ENCODE measurements around the gene NFKB2.

The NFKB2 gene

DNA sequence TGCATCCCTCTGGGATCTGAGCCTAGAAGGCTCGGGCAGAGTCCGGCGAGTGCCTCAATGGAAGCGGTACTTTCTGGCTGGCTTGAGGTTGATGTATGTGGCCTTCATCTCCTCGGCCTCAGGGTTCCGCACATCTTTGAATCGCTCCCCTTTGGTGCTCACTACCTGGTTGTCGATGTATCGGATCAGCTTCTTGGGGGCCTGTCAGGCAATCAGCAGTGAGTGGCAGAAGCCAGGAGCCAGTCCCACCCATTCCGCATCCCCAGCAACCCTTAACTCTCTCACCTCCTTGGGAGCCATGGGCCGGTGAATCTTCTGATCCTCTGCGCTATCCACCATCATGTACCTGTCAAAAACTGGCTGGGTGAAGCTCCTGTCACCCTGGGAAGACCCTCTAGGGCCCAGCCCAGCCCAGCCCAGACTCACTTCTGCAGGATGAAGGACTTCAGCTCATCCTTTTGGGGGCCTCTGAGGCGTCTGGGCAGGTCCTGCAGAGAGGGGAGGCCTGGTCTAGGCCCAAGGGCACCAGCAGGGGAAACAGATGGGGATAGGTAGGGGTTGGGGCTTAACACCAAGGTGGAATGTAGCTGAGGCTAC, 28.0 kb downstream of the NFKB2 start:
- no peak for FAIRE-seq

DNA sequence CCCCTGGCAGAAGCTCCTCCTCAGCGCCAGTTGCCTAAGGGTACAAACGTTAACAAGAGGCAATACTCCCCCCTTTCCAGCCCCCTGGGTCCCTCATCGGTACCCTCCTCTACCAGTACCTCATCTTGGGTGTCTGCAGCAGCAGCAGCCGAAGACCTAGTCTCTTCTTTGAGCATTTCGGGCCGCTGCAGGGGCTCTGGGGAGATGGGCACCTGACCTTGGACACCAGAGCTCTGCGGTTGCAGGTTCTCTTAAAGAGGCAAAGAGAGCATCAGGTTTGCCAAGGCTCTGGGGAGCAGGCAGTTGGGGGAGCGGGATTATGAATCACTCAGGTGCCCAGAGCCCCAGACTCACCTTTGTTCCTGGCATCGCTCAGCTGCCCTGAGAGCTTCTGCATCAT, 28.6 kb downstream of the NFKB2 start:
- FAIRE-seq, result no peak

DNA sequence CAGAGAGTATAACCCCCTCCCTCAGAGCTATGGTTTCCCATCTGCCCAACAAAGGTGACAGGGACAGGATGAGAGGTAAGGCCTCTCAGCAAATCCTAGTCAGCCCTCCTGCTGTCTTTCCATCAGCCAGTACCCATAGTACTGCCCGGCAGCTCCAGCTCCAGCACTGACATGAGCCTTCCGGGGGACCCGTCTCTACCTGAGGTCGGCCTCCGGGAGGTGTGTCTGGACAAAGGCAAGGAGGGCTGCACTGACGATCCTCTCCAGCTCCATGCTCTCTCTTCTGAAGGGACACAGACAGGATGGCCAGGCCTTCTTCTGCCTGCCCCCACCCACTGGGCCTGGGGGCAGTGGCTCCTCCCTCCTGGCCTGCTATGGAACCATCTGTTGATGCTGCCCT, 29.4 kb downstream of the NFKB2 start:
- no peak for FAIRE-seq

DNA sequence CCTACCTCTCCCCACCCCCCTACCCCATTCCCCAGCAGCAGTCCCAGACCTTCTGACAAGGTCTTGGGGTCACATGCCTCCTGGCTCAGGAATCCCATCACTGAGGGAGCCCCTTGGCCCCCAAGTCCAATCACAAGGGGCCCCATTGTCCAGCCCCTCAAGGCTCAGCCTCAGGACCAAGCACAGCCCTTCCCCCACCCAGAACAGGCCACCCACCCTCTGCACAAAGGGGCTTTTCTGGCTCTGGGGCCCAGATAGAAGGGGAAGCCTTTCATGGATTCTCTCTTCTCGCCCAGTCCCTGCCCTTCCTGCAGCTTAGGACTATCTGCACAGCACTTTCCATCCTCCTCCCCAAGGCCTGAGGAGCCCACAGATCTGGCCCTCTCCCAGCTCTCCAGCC, 29.9 kb downstream of the NFKB2 start:
- no peak for FAIRE-seq

DNA sequence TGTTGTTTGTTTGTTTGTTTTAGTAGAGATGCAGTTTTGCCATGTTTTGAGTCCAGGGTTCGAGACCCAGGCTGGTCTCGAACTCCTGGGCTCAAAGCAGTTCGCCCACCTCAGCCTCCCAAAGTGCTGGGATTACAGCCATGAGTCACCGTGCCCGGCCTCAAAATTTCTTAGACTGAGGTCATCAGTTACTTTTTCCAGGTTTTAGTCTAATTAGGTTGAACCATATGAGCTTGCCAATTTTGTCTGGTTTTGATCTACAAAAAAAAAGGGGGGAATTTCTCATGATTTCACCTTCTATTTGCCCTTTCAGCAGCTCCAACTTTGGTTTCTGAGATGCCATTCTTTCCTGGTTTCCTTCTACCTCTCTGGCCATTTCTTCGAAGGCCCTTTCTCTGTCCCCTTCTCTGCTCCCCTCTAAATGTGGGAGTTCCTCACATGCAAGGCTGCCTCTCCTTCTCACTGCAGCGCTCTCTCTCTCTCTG, 31.3 kb downstream of the NFKB2 start:
- no peak for FAIRE-seq

DNA sequence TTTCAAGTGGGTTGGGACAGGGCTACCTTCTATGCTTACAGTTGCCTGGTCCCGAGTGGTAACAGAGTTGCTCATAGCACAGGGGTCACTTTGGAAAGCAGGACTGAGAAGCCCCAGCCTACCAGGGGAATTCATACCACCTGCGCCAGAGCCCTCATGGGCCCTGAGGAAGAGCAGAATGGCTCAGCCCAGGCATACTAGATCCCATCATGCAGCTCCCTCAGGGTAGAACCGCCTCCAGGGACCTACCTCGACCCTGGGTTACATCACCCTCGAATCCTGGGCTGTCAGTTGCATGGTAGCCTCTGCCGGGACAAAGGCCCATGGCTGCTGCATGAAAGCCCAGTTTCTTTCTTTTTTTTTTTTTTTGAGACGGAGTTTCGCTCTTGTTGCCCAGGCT, 34.0 kb downstream of the NFKB2 start:
- FAIRE-seq, result no peak

DNA sequence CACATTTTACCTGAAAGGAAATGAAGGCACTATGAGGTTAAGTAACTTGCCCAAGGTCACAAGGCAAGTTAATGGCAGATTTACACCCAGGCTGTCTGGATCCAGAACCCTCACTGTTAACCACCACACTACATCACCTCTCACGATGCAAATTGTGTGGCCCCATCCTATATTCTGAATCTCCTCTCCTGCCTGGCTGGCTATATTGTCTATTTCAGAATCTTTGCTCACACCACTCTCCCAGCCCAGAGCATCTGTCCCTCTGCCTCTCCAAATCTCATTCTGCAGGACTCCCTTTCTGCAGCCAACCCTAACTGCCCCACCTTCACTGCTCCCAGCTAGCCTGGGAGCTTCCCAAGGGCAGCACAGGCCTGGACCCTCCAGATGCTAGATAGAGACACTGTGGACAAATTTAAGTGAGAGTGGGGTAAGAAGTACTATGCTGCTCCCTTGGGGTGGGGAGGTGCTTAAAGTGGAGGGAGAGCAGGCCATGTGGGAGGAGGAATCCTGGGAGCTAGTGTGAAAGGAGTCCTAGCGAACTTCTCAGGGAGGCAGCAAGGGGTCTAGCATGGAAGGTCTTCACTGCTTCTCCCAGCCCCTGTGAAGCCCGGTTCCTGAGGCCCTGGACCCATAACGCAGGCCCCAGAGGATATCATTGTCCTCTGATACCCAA, 36.1 kb downstream of the NFKB2 start:
- no peak for FAIRE-seq

DNA sequence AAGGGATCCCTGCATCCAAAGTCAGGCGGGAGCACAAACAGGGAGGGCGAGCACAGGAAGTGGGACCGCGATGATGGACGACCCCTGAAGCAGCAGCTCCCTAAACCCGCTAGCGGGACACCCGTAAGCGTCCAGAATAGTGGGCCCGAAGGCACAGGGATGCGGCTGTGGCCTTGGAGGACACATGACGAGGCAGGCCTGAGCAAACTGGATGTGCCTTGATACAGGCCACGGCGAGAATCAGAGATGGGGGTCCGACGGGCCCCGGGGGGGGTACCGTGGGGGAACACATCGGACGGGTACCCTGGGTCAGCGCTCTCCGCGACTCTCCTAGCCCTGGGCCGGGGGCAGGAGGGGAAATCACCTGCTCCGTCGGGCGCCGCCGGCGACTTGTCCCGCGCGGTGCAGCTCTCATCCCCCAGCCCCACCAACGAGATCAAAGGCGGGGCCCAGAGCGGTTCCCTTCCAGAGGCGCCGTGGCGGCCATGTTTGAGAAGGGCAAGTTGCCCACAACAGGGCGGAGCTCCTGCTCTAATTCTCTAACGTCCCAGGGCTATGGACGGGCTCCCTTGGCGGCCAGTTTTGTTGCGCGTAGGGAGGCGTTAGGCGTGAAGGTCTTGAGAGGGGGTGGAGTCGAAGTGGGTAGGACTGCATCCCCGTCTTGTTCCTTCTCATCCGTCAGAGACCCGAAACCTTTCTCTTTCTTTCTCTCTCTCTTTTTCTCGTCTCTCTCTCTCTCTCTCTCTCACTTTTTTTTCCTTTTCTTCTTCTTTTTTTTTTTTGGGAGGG, 36.9 kb downstream of the NFKB2 start, which contains the start of gene CUEDC2:
Gene CUEDC2 (minus strand): TSS at position 413 of the 789 bp plus-strand sequence. CDS start 7,386 bp downstream, outside the sequence.
- peak; percentile 18 for FAIRE-seq

DNA sequence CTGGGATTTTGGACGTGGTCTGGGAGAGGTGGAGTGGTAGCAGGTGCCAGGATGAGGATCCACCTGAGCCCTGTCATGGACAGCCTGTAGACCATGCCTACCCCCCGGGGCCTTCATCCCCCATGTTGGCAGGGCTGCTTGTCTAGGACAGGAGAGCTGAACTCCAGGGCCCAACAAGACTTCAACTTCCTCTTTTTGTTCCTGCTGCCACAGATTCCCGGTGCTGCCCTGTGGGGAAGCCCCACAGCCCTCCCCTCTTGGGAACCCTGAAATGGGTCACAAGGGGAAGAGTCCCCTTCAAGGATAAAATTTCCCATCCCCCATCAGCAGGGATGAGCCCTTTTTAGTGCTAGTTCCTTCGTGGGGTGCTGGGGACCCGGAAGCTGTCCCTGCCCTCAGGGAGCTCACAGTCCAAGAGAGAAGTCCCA, 38.1 kb downstream of the NFKB2 start:
- no peak for FAIRE-seq

DNA sequence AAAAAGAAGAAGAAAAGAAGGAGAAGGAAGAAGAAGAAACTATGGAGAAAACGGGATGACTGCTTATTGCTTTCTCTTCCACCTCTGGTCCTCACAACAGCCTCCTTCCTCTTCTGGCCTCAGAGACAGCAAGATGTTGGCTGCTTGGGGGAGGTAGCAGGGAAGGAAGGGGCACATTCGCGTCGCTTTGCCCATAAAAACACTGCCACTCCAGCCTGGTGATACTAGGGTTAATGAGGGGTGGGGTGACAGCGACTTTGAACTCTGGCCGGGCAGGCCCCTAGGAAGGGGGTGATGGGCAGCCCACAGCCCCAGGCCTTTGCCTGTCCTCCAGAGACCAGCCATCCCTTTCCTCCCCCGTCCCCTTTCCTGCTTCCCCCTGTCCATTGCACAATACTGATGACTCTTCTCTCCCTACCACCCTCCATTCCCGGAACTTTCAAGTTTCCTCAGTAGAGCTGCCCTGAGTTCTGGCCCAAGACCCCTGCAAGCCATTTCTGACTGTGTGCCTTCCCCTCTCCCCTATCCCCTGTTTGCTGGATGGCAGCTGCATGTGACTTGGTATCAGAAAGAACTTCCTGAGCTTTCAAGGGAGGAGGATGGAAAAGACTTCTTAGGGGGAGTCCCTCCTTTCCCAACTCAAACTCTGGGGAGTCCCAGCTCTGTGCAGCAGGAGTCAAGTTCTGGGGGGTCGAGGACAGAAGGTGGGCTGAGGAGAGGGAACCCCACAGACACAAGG, 39.1 kb downstream of the NFKB2 start:
- no peak for FAIRE-seq

DNA sequence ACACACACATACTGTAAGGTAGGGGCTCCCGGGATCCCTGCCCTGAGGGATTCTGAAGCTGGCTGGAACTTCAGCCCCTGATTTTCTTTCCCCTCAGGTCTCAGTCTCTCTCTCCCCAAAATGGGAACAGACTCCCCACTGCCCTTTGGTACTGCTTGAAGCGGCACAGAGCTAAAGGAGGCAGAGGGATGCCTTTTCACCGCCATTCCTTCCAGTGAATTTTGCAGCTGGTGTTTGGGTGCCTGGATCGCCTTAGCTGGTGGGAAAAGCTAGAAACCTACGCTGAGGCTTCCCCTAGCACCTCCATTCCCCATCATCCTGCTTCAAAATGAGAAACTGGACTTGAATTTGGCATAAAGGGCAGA, 39.6 kb downstream of the NFKB2 start:
- FAIRE-seq, result no peak

DNA sequence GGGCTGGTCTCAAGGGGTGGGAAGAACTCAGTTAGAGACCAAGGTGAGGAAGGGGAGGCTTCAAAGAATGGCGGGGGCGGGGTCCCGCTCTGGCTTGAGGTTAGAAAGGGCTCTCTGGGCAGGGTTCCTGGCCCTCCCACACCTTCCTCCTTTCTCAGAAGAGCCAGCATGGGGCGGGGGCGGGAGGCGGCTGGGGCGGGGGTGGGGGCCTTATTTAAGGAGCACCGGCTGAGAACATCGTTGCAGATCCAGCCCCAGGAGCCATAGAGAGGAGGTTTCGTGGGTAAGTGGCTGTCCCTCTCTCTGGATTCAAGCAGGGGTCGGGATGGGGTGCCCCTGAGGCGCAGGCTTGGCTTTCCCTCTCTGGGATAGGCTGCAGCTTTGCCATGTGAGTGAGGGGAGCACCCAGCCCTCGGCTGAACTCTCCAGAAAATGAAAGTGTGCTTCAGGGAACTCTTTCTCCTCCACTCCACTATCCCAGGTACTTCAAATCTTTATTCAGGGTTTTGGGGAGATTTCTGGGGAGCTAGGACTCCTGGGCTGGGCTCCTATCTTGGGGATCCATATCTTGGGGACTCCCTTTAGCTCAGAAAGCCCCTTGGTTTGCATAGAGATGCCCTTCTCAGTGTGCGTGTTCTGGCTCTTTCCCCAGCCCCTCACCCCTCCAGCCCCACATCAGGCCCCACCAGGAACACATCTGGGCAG, 40.2 kb downstream of the NFKB2 start:
- FAIRE-seq, result no peak

DNA sequence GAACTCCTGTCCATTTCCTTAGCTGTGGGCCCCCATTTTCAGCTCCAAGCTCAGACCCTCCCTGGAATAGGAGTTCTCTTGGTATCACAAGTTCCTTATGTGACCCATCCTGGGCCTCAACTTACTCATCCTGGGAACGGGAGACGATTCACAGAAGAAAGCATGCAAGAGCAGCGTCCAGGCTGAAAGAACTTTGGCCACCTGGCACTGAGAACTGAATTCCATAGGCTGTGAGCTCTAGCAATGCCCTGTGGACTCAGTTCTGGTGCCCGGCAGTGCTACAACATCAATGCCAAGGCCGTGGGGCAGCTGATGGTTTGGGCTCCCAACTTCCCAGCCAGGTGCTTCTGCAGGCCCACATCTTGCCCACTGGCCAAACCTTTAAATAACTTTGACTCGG, 40.8 kb downstream of the NFKB2 start:
- no peak for FAIRE-seq

DNA sequence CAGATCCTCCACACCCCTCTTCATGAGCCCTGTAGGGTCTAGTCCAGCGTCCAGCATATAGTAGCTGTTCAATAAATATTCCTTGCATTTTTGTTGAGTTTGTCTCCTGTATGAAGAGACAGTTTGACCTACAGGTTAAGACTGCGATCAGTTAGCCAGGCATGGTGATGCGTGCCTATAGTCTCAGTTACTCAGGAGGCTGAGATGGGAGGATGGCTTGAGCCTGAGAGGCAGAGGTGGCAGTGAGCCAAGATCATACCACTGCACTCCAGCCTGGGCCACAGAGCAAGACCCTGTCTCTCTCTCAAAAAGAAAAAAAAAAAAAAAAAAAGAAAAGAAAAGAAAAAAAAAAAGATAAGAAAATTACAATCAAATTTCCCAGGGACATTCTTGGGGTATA, 42.0 kb downstream of the NFKB2 start:
- FAIRE-seq, result no peak

DNA sequence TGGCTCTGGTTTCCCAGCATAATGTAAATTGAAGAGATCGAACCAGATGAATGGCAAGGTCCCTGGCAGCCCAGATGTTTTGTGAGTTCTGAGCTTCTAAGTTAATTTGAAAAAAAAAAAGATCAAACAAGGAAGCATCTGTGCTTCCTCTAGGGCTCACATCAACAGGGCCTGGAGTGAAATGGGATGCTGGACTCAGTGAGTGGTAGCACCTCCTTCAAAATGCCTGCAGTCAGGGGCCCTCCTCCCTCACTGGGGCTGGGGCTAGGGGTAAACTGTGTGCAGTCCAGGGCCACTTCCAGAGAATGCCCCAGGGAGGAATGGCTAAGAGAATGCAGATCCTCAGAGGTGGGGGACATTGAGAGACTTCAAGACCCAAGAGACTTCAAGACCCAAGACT, 42.9 kb downstream of the NFKB2 start:
- no peak for FAIRE-seq

DNA sequence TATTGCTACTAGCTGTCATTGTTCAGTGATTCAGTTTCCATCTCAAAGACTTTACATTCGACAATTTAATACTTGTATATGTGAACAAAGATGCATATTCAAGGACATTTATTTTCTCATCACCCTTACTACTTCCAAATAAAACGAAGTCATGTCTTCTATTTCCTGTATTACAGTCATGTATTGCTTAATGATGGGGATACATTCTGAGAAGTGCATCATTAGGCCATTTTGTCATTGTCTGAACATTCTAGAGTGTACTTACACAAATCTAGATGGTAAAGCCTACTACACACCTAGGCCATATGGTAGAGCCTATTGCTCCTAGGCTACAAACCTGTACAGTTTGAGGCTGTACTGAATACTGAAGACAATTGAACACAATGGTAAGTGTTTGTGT, 49.3 kb downstream of the NFKB2 start:
- FAIRE-seq, result no peak

DNA sequence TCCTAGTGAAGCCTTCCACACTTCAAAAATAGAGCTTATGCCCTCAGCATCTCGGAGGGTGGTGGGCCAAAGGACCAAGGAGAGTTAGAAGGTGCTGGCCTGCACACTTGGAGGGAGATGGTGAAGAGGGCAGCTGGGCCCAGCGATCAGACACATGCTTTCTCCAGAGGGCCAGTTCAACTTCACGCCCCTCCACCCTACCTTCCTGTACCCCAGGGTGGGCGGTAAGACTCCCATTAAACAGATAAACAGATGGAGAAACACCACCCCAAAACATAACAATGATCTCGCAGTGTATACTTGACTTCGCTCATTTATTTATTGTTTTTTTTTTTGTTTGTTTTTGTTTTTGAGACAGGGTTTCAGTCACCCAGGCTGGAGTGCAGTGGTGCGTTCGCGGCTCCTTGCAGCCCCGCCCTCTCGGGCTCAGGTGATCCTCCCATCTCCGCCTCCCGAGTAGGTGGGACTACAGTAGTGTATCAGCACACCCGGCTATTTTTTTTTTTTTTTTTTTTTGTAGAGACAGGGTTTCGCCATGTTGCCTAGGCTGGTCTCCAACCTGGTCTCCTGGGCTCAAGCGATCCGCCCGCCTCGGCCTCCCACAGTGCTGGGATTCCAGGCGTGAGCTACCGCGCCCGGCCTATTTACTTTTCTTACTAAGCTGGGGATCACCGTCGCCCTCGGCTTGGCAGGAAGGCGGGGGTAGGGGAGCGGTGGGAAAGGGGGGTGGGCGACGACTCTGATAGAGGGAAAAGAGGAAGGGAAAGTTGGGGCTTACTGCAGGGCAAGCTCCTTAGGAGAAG, 54.0 kb downstream of the NFKB2 start:
- FAIRE-seq, result no peak

DNA sequence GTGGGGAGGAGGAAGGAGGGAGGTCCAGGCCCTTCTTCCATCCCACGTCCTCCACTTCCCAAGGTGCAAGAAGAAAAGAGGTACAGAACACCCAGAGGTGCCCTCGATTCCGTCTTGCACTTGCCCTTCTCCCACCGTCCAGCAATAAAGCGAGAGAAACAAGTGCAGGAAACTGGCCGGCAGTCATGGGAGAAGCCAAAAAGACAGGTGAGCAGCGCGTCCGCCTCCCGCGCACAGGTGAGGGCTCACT, 54.5 kb downstream of the NFKB2 start:
- no peak for FAIRE-seq

DNA sequence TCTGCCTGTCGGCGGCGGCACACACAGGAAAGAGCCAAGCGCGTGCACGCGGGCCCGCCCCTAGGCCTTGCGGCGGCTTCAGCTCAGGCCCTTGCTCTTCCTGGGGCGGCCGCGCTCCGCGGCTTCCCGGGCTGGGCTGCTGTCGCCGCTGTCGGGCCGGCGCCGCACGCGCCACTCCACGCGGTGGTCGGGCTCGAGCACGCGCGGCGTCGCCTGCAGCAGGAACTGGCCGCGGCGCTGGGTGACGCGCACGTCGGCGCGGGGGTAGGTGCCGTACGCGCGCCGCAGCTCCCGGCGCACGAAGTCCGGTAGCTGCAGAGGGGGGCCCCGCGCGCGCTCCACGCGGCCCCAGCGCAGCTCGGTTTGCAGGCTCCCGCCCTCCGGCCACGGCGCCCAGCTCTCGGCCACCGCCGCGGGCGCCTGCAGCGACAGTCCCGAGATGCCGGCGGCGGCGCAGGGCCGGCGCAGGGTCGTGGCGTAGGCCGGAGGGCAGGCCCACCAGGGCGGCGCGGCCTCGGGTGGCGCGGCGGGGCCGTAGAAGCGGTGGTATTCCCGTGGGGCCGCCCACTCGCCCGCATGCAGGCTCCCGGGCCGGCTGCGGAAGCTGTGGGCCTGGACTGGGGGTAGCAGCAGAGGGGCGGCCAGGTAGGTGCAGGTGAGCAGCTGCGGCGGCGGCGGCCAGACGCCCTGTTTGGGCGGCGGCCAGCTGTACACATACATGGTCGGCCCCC, 55.0 kb downstream of the NFKB2 start:
- FAIRE-seq, result no peak

DNA sequence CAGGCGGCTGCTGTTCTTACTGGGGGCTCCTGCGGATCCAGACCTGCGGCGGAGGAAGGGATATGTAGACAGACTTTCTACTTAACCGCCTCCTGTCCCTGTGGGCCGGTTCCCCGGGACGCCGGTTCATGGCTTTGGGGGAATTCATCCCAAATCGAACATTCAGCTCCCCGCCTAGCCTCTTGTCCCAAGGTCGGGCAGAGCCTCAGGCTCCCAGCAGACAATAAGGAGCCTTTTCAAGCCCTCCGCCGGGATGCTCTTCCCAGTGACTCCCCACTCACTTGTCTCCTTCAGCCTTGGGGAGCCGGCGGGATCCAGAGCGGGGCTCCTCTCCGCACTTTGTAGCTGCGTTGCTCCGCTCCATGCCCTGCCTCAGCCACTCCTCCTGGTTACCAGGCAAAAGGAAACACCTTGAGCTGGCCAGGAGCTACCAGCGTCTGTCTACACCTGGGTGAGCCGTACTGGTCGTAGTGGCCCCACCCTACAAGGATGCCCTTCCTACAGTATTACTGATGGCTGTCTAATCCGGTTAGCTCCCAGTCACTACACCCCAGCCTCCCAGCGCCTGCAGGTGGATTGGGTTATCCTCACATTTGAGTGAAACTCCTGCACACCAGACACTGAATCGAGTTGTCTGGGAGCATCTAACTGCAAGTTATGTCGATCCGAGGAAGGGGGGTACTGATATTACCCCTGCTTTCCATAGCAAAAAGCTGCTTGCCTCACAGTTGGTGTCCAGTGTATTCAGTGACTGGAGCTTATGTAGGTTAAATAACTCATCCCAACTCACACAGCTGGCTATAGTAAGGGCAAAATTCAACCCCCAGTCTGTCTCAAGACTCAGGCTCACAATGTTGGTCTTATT, 55.8 kb downstream of the NFKB2 start, which contains the start of gene C10orf95:
Gene C10orf95 (minus strand): TSS at position 439 of the 865 bp plus-strand sequence. CDS start 450 bp downstream, outside the sequence.
- no peak for FAIRE-seq
